SIG-M5 treated with dmso at 0.1 percent for 504 hours (cell line): Measurements from ENCODE around the gene SEC14L6.
A peak's percentile ranks its signal among the peaks of the same experiment; 100 is the strongest.
"Not testable (repeated sequence)": the region's sequence is repeated elsewhere in the genome, so short reads cannot be mapped to it uniquely, and the experiment has no call there.

Experiments
- DNase-seq: peaks from one replicate; lab custom pipeline; 2025; ENCODE audit not compliant: unreplicated experiment; lab: John Stamatoyannopoulos, UW

The SEC14L6 gene

DNA sequence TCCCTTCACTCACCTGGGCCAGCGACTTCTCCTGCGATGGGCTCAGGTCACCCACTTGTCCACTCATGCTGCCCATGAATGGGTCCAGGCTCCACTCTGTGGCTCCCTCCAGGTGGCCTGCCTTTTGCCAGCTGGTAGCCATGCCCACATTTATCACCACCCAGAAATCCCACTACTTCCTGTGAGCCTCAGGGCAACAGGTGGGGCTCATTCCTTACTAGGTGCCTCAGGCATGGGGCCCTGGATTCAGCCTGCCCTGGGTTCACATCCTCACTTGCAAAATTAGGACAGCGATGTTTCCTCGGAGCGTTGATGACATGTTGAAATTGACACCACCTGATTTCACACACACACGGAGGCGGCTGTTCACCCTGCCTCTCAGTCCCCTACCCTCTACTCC lies at the start of gene SEC14L6:
TSS of gene SEC14L6 (minus strand) at position 126 of the 400 bp plus-strand sequence. CDS start at position 67, 59 bp downstream.
- no peak for DNase-seq

DNA sequence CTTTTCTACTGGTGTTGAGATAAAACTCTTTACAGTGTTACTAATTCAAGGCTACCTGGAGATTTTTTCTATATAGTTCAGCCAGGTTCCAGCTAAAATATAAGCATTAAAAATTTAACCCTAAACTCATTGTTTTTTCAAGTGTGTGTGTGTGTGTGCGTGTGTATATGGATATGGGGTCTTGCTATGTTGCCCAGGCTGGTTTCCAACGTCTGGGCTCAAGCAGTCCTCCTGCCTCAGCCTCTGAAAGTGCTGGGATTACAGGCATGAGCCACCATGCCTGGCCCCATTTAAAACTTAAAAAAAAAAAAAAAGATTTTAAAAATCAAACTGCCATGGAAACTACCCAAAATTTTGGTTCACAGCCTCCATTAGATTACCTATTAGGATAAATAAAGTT lies 49.7 kb upstream of the SEC14L6 start:
- DNase-seq, result no peak

DNA sequence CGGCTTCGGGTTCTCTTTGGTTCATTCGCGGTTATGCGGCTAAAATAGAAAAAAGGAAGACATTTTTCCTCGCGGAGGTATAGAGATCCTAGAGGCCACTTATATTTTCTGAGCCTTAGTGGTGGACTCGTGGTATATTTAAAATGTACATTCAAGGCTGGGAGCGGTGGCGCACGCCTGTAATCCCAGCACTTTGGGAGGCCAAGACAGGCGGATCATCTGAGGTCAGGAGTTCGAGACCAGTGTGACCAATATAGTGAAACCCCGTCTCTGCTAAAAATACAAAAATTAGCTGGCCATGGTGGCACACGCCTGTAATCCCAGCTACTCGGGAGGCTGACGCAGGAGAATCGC lies 45.8 kb upstream of the SEC14L6 start:
- DNase-seq, result not testable (repeated sequence)

DNA sequence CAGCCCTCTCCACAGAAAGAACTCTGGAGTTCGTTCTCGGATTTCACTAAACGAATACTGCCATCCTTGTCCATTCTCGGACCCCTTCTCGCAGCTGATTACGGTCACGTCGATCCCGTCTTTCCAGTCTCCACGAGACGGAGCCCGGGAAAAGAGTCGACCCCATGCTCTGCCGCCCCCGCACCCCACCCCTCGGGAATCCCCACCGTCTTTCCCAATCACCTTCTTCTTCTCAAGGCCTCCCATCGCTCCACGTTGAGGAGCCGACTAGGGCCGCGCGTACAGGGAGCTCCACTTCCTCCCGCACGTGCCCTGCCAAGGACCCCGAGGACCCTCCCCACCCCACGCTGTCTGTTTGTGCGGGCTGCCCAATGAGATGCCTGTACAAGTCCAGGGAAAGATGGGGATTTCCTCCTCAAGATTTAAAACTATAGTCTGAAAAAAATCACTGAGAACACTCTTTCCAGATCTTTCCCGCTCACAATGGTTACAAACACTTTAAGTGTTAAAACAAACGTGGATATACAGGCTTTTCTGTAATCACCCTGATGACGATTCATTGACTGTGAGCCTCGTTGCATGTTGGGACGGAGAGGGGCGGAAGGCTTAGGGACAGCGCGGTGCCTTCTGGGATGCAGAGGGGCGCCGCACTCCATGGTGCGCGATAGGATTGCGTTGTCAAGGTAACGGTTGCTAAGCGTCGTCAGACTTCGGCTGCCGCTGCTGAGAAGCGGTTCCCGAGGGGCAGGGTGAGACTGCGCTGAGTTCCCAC lies 45.2 kb upstream of the SEC14L6 start, which contains the start of gene PES1:
TSS of gene PES1 (minus strand) at position 323 of the 772 bp plus-strand sequence. CDS start at position 246, 77 bp downstream.
- DNase-seq, result peak; percentile 97

DNA sequence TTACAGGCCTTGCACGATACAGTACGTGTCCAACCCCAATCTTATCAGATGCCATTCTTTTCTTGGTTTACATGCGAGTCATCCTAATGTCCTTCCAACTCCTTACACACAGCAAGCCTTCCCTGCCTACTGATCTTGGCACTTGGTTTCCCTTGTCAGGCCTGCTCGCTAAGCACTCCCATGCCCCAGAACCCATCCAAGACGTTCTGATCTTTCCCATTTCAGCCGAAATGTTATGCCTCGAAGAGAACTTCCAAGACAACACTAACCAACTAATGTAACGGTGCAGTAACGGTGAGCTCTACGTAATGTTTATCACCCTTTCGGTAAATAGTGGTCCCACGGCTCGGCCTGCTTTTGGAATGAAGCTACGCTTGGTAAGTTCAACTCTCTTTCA lies 44.6 kb upstream of the SEC14L6 start:
- no peak for DNase-seq

DNA sequence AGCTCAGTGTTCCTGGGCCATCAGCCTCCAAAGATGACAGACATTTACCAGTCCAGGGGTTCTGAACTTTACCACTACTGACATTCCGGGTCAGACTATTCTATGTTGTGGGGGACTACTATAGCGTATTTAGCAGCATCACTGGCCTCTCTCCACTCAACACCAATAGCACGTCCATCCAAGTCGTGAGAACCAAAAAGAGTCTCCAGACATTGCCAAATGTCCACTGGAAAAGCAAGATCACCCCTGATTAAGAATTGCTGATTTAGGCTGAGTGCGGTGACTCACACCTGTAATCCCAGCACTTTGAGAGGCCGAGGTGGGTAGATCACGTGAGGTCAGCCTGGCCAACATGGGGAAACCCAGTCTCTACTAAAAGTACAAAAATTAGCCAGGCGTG lies 39.9 kb upstream of the SEC14L6 start:
- no peak for DNase-seq

DNA sequence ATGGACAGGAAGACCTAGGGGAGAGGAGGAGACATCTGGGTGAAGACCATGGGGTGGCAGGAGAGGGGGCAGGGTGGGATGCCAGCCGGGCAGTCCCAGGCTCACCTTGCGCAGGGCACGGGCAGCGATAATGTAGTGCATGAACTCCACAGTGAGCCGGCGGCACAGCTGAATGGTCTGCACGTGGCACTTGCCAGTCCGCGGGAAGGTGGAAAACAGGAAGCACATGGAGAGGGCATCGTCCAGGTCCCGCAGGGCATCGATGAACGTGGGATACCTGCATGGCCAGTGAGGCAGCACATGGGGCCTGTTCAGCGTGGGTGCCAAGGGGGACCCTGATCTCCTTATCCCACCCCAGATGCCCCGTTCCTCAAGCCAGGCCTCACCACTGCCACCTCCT lies 37.9 kb upstream of the SEC14L6 start:
- DNase-seq, result no peak

DNA sequence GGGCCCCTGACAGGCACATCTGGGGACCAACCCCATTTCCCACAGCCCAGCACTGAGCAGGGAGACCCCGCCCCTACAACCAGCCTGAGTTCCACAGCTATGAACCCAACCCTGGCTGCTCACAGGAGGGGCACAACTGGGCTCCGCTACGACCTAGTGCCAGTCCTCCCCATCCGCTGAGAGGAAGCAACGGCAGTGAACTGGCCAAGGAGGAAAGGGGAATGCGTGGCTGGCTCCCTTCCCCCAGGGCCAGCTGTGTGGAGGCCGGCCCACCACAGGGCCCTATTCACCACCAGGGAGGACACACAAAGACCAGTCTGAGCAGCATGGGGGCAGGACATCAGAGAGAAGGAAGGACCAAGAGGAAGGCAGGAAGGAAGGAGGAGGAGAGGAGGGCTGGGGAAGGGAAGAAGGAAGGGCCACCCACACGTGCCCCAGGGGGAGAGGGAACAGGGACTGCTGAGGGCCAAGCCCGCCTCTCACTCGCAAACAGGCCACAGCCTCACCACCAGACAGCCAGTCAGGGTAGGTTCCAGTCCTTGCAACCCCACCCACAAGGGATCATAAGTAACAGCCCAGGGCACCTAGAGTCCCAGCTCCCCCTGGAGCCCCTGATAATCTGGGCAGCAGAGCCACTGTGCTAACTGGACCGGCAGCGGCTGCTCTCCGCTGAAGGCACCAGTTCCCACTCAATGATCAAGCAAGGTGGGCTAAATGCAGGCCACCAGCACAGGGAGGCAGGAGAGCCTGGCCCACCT lies 36.4 kb upstream of the SEC14L6 start:
- no peak for DNase-seq

DNA sequence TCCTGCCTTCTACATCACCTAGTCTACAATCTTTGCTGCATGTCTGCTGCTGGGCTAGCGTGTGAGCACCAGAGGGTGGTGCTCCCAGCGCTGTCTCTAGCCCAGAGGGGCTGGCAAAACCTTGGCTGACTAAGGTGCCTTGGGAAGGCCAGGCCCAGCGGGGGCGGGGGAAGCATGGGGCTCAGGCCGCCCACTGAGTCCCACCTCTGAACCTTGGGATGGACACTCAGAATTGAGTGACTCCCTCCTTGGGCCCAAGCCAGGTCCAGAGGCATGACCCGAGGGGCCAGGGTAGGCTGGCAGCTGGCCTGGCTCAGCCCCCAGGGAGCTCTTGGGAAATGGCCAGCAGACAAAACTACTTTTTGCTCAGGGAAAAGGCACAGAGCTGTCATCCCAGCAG lies 35.5 kb upstream of the SEC14L6 start:
- no peak for DNase-seq

DNA sequence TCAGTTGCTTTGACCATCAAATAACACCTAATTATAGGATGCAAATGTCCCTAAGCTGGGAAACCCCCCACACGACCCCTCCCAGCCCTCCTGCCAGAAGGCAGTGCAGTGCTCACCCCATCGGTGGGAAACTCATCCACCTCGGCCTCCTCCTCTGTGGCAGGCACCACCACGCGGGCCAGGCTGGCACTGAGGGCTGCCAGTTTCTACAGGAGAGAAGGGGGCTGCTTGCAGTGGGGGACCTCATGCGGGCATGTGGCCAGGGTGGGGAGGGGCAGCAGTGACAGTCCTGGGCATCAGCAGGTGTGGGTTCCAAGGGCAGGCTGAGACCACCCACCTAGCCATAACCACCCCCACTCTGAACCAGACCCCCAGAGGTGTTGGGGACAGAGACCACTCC lies 34.4 kb upstream of the SEC14L6 start:
- no peak for DNase-seq

DNA sequence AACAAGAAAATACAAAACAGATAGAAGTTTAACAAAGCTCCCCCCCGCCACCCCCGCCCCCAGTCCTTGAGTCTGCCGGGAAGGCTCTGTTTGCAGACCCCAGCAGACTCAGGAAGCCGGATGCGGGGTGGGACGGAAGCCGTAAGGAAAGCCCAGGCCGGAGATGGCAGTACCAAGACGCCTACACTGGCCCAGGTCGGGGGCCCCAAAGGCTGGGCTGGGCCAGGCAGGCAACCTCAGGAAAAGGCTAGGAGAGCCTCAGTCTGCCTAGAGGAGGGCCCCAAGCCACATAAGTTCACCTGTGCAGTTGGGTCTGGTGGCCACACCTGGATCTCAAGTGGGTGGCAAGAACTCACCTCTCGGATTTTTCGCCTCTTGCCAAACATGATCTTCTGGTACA lies 31.9 kb upstream of the SEC14L6 start:
- no peak for DNase-seq

DNA sequence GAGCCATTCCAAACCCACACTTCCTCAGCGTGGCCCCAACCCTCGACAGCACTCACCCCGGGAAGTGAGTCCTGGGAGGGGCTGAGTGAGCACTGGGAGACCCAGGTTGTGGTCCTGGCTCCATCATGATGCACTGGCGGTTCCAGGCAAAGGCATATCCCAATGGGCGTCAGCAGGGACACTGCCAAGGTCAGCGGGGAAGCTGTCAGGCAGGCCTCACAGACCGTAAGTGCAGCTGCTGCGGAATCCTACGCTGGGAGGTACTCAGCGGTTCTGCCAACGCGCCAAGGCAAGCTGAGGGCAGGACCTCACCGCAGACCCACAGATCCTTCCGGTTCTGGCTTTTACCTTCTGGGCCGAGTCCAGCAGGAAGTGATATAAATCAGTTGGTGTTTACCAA lies 29.3 kb upstream of the SEC14L6 start:
- DNase-seq, result no peak

DNA sequence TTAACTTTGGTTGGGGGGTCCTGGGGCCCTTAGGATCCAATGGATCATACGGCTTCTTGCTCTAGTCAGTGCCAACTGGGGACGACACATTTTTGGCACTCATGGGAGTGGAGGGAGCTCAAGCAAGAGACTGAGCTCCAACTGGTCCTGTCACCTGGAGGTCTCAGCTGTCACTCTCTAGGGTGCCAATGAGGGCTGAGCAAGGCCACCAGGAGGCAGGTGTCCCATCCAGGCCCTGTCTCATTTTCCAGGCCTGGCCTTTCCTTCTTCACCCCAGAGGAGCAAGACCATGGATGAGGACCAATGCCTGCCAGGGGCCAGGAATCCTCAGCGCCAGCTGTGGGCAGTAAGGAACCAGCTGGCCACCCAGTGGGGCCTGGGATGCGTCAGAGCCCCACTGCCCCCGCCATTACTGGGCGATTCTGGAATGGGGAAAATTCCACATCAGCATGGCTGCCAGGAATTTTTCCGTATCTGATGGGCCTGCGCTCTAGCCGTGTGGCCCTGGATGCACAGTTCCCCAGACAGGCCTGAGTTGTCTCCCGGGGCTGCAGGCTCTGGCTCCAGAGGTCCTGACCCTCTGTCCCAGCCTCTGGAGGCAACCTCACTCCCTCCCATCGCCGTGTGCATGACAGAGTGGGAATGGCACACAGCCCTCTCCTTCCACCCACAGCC lies 28.6 kb upstream of the SEC14L6 start:
- DNase-seq, result no peak

DNA sequence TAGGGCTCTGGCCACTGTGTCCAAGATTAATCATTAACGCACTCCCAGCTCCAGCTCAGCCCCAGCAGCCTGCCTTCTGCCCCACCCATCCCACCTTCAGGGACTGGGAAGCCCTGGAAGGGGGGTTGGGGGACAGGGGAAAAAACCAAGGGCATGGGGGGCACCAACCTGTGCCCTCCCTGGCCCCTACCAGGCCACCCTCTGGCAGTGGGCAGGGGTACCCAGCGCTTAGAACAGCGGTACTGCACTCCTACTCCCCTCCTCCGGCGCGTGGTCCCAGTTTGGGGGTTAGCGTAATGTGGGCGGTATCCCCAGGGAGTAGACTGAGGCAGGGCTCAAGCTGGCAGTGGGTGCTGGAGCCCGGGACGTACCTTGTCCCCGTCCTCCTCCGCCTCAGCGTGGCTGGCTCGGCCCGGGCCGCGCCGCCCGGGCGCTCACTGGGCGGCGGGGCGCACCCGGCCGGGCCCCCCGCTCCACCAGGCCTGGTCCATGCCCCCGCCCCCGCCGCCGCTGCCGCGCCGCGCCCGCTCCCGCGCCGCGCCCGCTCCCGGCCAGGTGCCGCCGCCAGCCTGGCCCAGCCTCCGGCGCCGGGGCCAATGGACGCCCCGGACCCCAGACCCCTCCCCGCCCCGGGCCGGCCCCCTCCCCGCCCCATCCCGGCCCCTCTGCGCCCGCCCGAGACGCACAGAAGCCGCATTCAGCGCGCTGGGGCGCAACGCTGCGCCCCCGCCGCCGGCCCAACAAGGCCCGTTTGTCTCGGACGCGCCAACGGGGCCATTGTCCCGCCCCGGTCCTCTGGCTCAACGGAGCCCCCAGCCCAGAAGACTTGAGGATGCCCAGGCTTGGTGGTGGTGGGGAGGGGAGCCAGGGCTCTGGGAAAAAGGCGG lies 27.8 kb upstream of the SEC14L6 start, which contains the start of gene GAL3ST1:
TSS of gene GAL3ST1 (minus strand) at position 571 of the 887 bp plus-strand sequence. CDS start 17,273 bp downstream, outside the sequence.
- DNase-seq, result no peak

DNA sequence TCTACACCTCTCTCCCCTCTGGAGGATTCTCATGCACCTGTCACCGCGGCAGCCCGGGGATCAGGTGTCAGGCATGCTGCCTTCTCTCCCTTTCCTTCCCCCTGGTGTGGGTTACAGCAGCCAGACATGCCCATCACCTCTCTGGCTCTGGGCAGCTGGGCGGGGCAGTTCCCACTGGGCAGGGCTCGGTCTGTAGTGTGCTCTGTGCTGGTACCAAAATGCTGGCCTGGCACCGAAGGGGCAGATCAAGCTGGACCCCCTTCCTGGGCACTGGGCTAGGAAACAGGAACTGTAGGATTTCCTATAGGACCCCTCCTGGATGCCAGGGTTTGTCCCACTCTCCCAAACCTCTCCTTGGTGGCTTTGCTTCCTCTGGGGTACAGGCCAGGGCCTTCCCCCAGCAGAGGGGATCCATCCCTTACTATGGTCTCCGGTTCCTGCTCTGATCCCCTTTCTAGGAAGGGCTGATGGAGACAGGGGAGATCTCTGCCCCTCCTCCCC lies 27.1 kb upstream of the SEC14L6 start:
- DNase-seq, result no peak

DNA sequence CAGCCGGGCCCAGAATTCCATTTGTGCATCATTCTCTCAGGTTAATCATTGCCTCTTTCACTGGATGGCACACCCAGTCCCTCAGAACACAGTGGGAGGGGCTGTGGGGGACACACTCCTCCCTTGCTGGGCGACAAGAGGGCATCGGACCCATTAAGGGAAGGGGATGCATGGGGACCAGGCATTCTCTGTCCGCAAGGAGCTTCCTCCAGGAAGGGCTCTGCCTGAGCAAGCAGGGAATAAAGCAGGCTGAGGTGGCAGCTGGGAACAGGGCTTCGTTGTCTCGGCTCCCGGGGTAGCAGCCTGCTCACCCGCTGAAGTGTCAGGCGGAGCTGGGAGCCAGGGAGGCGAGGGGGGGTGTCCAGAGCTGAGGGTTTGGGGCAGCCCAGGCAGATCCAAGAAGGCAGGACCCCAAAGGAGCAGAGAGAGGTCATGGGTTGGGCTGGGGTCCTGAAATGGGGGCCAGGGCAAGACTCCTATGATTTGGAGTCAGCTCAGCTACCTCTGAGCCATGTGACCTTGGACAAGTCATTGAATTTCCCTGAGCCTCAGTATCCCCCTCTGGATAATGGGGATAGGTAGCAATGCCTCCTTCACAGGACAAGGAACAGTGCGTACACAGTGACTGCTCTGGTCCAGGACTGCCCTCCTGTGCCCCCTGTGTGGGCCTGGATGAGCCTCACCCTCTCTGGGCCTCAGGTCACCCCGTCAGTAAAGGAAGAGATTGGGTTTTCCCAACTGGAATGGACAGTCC lies 26.5 kb upstream of the SEC14L6 start:
- DNase-seq, result no peak

DNA sequence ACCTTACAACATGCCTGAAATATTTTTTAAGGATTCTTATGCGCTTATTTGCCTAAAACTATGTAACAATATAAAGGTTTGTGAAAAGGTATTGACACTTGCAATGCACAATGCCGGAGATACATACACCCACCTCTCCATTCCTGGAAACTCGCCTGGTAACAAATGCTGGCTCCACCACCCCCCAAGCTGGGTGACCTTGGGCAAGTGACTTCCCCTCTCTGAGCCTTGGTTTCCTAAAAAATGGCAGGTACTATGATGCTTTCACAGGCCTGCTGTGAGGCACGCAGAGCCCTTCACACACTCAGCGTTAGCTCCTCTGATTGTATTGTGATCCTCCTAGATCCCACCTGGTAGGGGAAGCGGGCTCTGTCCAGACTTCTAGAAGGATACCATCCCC lies 25.7 kb upstream of the SEC14L6 start:
- DNase-seq, result no peak

DNA sequence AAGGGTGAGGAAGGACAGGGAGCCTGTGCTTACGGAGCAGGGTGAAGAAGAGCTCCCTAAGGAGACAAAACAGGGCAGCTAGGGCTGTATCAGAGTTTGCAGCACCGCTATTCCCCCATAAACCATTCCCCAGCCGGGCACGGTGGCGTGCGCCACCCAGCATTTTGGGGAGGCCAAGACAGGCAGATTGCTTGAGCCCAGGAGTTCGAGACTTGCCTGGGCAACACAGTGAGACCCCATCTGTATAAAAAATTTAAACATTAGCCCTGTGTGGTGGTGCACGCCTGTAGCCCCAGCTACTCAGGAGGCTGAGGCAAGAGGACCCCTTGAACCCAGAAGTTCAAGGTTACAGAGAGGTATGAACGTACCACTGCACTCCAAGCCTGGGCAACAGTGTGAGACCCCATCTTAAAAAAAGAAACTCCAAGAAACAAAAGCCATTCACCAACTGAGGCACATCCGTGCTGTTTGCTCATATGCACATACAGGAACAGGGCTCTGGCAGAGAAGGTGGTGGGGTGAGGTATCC lies 23.2 kb upstream of the SEC14L6 start:
- DNase-seq, result no peak

DNA sequence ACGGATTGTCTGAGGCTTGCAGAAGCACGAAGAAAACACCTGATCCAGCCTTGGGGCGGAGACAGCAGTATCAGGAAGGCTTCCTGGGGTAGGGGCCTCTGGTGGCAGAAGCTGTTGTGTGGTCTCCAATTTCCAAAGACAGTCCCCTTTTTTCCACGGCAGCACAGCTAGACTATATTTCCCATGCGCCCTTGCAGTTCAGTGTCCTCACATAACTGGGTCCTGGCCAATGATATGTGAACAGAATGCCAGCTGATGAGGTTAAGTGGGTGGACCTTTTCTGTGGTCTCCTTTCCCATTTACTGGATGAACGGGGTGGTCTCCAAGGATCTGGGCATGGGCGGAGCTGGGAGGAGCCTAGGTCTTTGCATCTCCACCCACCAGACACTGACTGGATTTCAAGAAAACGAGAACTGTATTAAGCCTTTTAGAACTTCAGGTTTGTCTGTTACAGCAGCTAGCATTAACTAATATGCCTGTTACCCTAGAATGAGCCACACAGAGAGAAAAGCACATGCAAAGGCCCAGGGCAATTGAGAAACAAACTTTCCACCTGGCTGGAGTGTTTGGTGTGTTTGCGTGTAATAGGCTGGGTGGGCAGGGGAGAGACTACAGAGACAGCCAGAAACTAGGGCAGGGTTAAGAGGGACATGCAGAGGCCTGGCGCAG lies 21.7 kb upstream of the SEC14L6 start:
- no peak for DNase-seq
